CD1c-positive myeloid dendritic cell (primary cell): Measurements from ENCODE around the gene IER3IP1.
"Not testable (repeated sequence)": the region's sequence is repeated elsewhere in the genome, so short reads cannot be mapped to it uniquely, and the experiment has no call there.

Source experiments
- DNase-seq: peaks from one replicate; pipeline ENCODE4 v3.0.0-alpha.2; 2016; ENCODE audit errors: extremely low spot score

Gene IER3IP1, protein sequence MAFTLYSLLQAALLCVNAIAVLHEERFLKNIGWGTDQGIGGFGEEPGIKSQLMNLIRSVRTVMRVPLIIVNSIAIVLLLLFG

GRCh38 chr18:47175898-47176575, at the start of gene IER3IP1:
Gene IER3IP1 (minus strand): TSS chr18:47176364. CDS start chr18:47176277, 87 bp downstream.
- DNase-seq: peak; percentile 93

DNA sequence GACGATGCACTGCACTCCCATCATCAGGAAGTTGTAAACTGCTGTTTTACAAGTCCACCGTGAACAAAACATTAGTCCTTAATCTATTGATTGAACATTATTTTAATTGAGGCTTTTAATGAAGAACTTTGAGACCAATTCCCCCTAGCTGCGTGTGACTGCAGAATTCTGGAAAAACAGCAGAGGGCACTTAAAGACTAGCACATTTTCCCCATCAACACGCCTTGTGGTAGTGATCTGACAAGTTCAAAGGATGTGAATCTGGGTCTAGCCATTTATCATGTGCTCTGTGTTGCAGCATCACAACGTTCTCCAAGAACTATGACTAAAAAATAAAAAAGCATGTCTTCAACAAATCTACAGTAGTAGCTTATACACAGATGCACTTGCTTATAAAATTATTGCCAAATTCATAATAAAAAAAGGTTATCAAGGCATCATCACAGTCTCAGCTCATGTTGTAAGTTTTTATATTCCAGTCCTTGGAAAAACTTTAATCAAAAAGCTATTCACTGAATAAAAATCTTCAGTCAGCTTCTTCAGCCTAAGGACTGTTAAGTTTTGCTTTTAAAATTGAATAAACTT, 39.5 kb upstream of the IER3IP1 start:
- peak; percentile 2 for DNase-seq

- DNase-seq: no peak
These were observed 33.0 kb upstream of the IER3IP1 start for GRCh38 chr18:47209171-47209570.

GRCh38 chr18:47206945-47207637, 30.9 kb upstream of the IER3IP1 start:
- DNase-seq: no peak

DNA sequence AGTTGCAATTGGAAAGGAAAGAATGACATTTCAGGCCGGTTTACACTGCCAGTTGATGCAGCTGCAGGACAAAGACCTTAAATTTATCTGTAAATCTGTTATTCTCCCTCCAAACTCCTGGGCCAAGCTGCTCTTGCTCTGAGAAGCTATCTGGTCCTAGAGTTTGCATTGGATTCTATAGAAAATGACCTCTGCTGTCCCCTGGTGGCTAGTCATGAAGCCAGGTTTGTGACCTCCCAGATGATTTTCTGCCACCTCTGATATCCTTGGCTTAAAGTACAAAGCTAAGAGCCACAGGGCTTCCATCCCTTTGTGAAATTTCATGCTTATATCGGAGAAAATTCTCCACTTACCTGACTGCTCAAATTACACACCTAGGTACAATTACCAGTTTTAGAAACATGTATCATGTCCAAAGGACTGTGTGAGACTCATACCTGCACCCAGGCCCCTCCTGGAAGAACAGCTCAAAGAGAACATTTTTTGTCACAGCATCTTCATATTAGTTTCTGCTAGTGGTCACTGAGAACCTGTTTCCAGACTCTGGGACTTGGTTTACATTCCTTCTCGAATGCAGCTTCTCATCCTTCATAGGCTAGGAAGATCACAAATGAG, 28.9 kb upstream of the IER3IP1 start:
- DNase-seq: peak; percentile 37

DNA sequence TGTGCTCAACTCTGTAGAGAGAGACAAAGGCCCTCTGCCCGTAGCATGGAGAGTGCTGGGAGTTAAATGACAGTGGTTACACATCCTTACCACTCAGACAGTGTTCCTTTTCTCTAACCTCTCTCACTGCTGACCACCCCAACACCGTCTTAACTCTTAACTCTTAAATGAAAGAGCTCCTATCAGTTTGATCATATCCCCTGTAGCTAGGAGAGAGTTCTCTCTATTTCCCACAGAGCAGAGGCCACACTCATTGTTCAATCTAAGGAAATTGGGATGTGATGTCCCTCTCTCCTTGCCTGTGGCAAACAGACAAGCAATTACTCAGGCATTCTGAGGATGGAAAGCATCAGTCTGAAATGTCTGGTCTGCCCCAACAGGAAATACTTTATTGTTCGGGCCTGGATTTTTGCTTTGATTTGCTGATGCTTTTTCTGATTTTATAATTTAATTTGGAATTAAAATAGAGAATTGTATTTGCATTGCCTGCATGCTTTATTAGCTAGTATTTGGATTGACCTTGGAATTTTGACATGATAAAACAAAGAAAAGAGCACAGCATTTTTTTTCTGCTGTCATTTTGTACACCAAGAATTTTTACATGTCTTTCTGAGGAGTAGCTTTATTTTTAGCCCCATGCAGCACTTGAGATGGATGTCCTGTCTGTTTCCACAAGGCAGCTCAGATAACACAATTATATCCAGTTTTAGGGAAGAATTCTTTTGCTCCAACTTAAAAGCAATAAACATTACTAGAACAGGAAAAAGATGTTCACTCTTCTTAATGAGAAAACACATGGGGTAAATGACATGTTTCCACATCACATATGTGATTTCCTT, 27.7 kb upstream of the IER3IP1 start:
- no peak for DNase-seq

DNA sequence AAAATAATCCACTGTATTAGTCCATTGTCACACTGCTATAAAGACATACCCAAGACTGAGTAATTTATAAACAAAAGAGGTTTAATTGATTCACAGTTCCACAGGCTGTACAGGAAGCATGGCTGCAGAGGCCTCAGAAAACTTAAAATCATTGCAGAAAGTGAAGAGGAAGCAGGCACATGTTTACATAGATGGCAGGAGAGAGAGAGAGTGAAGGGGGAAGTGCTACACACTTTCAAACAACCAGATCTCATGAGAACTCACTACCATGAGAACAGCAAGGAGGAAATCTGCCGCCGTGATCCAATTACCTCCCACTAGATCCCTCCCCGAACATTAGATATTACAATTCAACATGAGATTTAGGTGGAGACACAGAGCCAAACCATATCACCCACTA, 19.8 kb upstream of the IER3IP1 start:
- DNase-seq: not testable (repeated sequence)

GRCh38 chr18:47191961-47192360, 15.8 kb upstream of the IER3IP1 start:
- DNase-seq: no peak

GRCh38 chr18:47187721-47188120, 11.6 kb upstream of the IER3IP1 start:
- DNase-seq: no peak

GRCh38 chr18:47184419-47185050, 8.4 kb upstream of the IER3IP1 start:
- peak; percentile 58 for DNase-seq

GRCh38 chr18:47182156-47182555, 6.0 kb upstream of the IER3IP1 start:
- DNase-seq: not testable (repeated sequence)

- DNase-seq: no peak
These were observed 4.6 kb upstream of the IER3IP1 start for GRCh38 chr18:47180765-47181164.

DNA sequence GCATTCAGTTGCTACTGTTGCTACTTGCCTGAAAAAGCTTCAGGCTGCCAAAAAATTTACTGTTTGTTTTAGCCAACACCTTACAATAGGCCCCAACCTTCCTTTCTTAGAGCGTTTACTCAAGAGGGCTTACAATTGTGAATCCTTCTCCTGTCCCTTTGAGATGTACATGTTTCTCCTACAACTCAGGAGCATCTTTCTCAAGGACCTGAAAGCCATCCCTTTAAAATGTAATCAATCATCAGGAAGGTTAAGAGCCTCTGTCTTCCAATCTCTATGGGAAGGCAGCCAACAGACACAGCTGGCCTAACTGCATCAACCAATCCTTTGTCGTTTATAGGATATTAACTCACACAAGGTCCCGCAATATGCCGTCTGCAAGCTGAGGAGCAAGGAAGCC, 3.4 kb upstream of the IER3IP1 start:
- no peak for DNase-seq

DNA sequence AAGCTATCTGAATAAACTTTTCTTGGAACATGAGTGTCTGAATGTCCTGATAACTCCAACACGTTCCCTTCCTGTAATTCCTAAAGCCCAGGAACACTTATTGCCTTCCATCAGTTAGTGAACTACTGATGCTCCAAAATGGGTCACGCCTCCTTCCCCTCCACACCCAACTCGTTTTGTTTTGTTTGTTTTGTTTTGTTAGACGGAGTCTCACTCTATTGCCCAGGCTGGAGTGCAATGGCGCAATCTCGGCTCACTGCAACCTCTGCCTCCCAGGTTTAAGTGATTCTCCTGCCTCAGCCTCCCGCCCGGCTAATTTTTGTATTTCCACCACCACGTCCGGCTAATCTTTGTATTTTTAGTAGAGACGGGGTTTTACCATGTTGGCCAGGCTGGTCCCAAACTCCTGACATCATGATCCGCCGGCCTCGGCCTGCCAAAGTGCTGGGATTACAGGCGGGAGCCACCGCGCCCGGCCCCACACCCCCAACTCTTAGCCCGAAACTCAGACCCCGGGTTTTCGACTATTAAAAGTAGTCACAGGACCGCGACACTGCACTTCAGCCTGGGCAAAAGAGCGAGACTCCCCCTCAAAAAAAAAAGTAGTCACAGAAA, 774 bp downstream of the IER3IP1 start:
- no peak for DNase-seq

DNA sequence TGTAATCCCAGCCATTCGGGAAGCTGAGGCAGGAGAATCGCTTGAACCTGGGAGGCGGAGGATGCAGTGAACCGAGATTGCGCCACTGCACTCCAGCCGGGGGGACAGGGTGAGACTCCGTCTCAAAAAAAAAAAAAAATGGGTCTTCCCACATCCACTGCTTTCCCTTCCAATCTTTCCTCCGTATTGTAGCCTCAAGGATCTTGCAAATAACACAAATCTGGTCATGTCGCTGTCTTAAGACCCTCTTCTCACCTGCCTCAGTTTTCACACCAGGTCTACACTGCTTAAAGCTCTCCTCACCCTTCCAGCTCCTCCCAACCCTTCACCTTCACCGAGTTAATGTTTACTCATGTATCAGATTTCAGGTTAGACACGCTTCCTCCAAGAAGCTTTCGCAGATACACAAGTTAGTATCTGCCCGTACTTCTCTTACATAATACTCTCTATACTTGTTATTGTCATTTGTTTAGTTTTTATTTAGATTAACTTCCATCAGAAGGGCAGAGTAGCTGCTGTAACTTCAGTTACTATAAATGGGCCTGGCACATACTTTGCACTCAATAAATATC, 1.5 kb downstream of the IER3IP1 start:
- DNase-seq: no peak

GRCh38 chr18:47172476-47172875, 3.7 kb downstream of the IER3IP1 start:
- no peak for DNase-seq

- DNase-seq: no peak
These were observed 7.3 kb downstream of the IER3IP1 start for GRCh38 chr18:47168913-47169312.

GRCh38 chr18:47168509-47168908, 7.7 kb downstream of the IER3IP1 start:
- no peak for DNase-seq

DNA sequence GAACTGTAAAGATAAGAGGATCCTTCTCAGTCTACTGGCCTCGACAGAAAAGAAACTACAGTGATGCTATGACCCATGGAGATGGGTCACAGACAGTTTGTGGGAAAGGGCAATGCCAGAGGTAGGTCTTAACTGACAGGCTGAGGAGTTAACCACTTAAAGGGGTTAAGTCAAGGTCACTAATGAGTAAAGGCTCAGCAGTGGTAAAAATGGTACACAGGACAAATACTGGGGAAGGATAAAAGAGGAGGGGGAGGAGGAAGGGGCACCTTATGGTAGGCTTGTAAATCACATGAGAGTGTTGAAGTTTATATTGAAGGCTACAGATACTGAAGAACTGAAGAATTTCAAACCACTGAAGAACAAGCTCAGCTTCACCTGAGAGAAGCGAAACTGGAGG, 9.9 kb downstream of the IER3IP1 start:
- DNase-seq: no peak

- no peak for DNase-seq
These were observed 12.9 kb downstream of the IER3IP1 start for GRCh38 chr18:47163241-47163640.
